IMR-90 (cell line): ENCODE measurements around the gene OR7C1.

Experiments used
- CTCF ChIP-seq: conservative IDR thresholded peaks from 2 replicates; pipeline ENCODE4 v1.5.1; 2012; ENCODE audit warnings: mild to moderate bottlenecking, low read depth, low read length, improper control_type of control experiment
- MAFK ChIP-seq: IDR thresholded peaks from 2 replicates; pipeline ENCODE4 v1.6.1; 2012; ENCODE audit warnings: low read depth, low read length, improper control_type of control experiment
- USF2 ChIP-seq: fragments of 150-350 bp; IDR thresholded peaks from 2 replicates; pipeline ENCODE4 v1.6.1; 2017; ENCODE audit warnings: mild to moderate bottlenecking, antibody characterized with exemption, low read length, low read depth

GRCh38 chr19:14848822-14849221 is 13.8 kb upstream of the OR7C1 start, which contains the start of gene OR7A10:
- no peak for TF ChIP-seq USF2
- TF ChIP-seq MAFK: no peak
- TF ChIP-seq CTCF: no peak
